ENCODE measurements around the gene P2RX7. TPM values are rescaled to one million over a fixed set of nuclear protein-coding genes. Genes with fewer than 3 reads are reported as not detected.
"Not testable (repeated sequence)": the region's sequence is repeated elsewhere in the genome, so short reads cannot be mapped to it uniquely, and the experiment has no call there.

Gene P2RX7
- total RNA-seq, 2 experiments from 2014 or later, result 0.13 to 0.48 TPM

DNA sequence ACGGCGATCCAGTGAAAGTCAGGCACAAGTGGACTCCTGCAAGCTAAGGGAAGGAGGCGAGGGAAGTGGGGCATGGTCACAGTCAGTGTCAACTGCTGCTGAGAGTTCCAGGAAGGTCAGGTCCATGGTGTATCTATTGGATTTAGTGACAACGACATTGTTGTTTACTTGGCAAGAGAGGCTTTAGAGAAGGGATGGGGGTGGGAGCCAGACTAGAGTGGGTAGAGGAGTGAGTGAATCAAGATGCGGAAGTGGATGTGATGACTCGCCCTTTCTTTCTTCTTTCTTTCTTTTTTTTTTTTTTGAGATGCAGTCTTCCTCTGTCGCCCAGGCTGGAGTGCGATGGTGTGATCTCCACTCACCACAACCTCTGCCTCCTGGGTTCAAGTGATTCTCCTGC, 12.5 kb downstream of the P2RX7 start:
- ChIA-PET CTCF (ENCODE audit: unreplicated experiment) (no interaction called here), POLR2A (interaction anchor here (0.8 kb wide), 1 partner anchor 10 kb away, joined by 4 read pairs; no protein-coding TSS in a partner anchor)
- peaks cover 6% of the 10 kb centered on the region for H3K4me1 ChIP-seq (ENCODE audit: insufficient read depth, low read length, poor library complexity, severe bottlenecking)
- H3K9me3 ChIP-seq (ENCODE audit: low read length), result no peaks in the 10 kb centered on the region
- no peak overlapping the region for H3K4me3 ChIP-seq (ENCODE audit: low read depth, low read length, poor library complexity, severe bottlenecking)
- no peak overlapping the region for H2AFZ ChIP-seq (ENCODE audit: low read length)
- TF ChIP-seq EZH2phosphoT487 (IDR thresholded peaks at IDR 0.05; ENCODE audit: borderline replicate concordance, low read depth, low read length), result no peak
- TF ChIP-seq, protein P1, sequence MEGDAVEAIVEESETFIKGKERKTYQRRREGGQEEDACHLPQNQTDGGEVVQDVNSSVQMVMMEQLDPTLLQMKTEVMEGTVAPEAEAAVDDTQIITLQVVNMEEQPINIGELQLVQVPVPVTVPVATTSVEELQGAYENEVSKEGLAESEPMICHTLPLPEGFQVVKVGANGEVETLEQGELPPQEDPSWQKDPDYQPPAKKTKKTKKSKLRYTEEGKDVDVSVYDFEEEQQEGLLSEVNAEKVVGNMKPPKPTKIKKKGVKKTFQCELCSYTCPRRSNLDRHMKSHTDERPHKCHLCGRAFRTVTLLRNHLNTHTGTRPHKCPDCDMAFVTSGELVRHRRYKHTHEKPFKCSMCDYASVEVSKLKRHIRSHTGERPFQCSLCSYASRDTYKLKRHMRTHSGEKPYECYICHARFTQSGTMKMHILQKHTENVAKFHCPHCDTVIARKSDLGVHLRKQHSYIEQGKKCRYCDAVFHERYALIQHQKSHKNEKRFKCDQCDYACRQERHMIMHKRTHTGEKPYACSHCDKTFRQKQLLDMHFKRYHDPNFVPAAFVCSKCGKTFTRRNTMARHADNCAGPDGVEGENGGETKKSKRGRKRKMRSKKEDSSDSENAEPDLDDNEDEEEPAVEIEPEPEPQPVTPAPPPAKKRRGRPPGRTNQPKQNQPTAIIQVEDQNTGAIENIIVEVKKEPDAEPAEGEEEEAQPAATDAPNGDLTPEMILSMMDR (conservative IDR thresholded peaks at IDR 0.05; ENCODE audit: low read length), result no peak
- H3K79me2 ChIP-seq (ENCODE audit: insufficient read depth, low read depth, low read length), result no peaks in the 10 kb centered on the region
- H3K27ac ChIP-seq (ENCODE audit: low read depth, low read length, poor library complexity, severe bottlenecking), result no peak overlapping the region
- BruUV-seq (replicated peaks), result no TSS peak
- no peak overlapping the region; the same call in 1 of the 2 replicates for H3K4me2 ChIP-seq (ENCODE audit: low read length)
- no peaks in the 10 kb centered on the region for H4K20me1 ChIP-seq (ENCODE audit: insufficient read depth, low read length)
- H3K9me2 ChIP-seq (ENCODE audit: insufficient read depth, low read length), result no peaks in the 10 kb centered on the region
- H3K36me3 ChIP-seq (ENCODE audit: insufficient read depth, low read length), result no peaks in the 10 kb centered on the region
- intact Hi-C loops (cut with micrococcal nuclease; ENCODE audit: unreplicated experiment), result no loop called here
- DNase-seq (ENCODE audit: low spot score), result no peak

DNA sequence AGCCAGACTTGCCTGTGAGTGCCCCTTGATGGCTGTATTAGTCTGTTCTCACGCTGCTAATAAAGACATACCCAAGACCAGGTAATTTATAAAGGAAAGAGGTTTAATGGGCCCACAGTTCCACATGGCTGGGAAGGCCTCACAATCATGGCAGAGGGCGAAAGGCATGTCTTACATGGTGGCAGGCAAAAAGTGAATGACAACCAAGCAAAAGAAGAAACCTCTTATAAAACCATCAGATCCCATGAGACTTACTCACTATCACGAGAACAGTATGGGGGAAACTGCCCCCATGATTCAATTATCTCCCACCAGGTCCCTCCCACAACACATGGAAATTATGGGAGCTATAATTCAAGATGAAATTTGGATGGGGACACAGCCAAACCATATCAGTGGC, 16.6 kb downstream of the P2RX7 start:
- H3K9me3 ChIP-seq (ENCODE audit: low read length); DNase-seq (ENCODE audit: low spot score); CTCF ChIA-PET (ENCODE audit: unreplicated experiment); H3K79me2 ChIP-seq (ENCODE audit: insufficient read depth, low read depth, low read length); BruUV-seq (replicated peaks); H3K36me3 ChIP-seq (ENCODE audit: insufficient read depth, low read length); intact Hi-C loops (cut with micrococcal nuclease; ENCODE audit: unreplicated experiment); H3K4me1 ChIP-seq (ENCODE audit: insufficient read depth, low read length, poor library complexity, severe bottlenecking); H3K9me2 ChIP-seq (ENCODE audit: insufficient read depth, low read length); H3K4me3 ChIP-seq (ENCODE audit: low read depth, low read length, poor library complexity, severe bottlenecking); H4K20me1 ChIP-seq (ENCODE audit: insufficient read depth, low read length); H3K27ac ChIP-seq (ENCODE audit: low read depth, low read length, poor library complexity, severe bottlenecking); H2AFZ ChIP-seq (ENCODE audit: low read length); POLR2A ChIA-PET; H3K4me2 ChIP-seq (ENCODE audit: low read length): not testable (repeated sequence)

DNA sequence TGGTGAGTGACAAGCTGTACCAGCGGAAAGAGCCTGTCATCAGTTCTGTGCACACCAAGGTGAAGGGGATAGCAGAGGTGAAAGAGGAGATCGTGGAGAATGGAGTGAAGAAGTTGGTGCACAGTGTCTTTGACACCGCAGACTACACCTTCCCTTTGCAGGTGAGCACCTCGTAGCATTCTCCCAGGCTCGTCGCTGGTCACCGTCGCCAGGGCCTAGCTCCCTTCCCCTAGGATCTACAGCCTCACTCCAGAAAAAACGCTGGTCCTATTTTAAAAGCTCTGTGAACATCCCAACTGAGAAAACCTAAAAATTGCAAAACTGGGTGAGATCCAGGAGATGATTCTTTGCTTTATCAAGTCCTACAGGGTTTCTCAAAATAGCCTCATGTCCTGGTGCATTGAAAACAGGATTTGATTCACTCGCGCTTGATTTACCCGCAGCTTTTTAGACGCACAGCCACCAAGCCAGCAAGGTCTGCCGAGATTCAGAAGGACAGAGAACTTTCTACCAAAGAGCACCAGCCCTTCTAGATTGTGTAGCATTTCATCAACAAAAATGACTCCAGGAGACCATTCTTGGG, 22.2 kb downstream of the P2RX7 start:
- POLR2A ChIA-PET, result interaction anchor here (0.7 to 1.0 kb wide), 3 partner anchors 9 to 926 kb away, joined by 3 to 4 read pairs (median 4); no protein-coding TSS in a partner anchor
- Histone ChIP-seq H3K4me2 (ENCODE audit: low read length) (no peak overlapping the region), H2AFZ (ENCODE audit: low read length) (no peak overlapping the region), H3K9me2 (ENCODE audit: insufficient read depth, low read length) (no peaks in the 10 kb centered on the region), H3K9me3 (ENCODE audit: low read length) (no peaks in the 10 kb centered on the region), H3K79me2 (ENCODE audit: insufficient read depth, low read depth, low read length) (no peaks in the 10 kb centered on the region), H3K4me3 (ENCODE audit: low read depth, low read length, poor library complexity, severe bottlenecking) (no peak overlapping the region), H3K36me3 (ENCODE audit: insufficient read depth, low read length) (no peaks in the 10 kb centered on the region), H3K27ac (ENCODE audit: low read depth, low read length, poor library complexity, severe bottlenecking) (no peak overlapping the region), H3K4me1 (ENCODE audit: insufficient read depth, low read length, poor library complexity, severe bottlenecking) (peaks cover 6% of the 10 kb centered on the region), H4K20me1 (ENCODE audit: insufficient read depth, low read length) (no peaks in the 10 kb centered on the region)
- intact Hi-C loops (cut with micrococcal nuclease; ENCODE audit: unreplicated experiment), result no loop called here
- no TSS peak for BruUV-seq (replicated peaks)
- CTCF ChIA-PET (ENCODE audit: unreplicated experiment), result no interaction called here
- TF ChIP-seq, protein P1 (conservative IDR thresholded peaks at IDR 0.05; ENCODE audit: low read length), result no peak
- TF ChIP-seq EZH2phosphoT487 (IDR thresholded peaks at IDR 0.05; ENCODE audit: borderline replicate concordance, low read depth, low read length), result no peak
- no peak for DNase-seq (ENCODE audit: low spot score)
